Measurements from ENCODE around the gene MYADML2. TPM values are rescaled to one million over a fixed set of nuclear protein-coding genes. Genes with fewer than 3 reads are reported as not detected.

The MYADML2 gene
- total RNA-seq, 1 donor from 2014 or later: 0.11 TPM

DNA sequence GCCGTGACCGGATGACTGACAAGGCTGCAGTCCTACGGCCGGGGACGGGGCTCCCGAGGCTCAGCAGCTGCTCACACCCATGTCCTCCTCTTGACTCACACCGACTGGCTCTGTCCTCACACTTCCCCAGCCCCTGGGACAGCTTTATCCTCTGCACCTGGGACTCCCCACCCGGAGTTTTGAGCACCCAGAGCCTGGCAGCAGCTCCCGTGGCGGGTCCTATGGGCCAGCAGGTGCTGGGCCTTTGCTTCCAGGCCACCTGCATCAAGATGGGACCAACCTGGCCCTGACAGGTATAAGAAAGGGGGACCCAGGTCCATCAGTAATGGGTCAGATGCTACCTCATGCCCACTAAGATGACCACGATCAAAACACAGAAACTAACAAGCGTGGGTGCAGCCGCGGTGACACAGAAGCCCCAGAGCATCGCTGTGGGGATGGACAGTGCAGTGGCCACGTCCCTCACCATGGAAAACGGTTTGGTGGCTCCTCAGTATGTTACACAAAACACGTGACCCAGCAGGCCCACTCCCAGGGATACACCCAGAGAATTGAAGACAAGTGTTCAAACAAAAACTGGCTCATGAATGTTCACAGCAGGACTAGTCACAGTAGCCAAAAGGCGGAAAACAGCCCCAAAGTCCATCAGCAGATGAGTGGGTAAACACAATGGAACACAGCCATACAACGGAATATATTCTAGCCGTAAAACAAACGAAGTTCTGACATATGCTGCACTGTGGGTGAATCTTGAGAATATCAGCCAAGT is 17.2 kb upstream of the MYADML2 start:
- Histone ChIP-seq H3K79me2 (ENCODE audit: low read depth) (no peaks in the 10 kb centered on the region), H3K36me3 (no peaks in the 10 kb centered on the region), H3K4me2 (no peak overlapping the region), H3K9ac (no peak overlapping the region), H4K20me1 (ENCODE audit: low read depth) (peaks cover 11% of the 10 kb centered on the region), H3K27me3 (peaks cover 98% of the 10 kb centered on the region), H3K4me3 (no peak overlapping the region), H3K9me3 (ENCODE audit: low read depth) (no peaks in the 10 kb centered on the region), H3K4me1 (peaks cover 30% of the 10 kb centered on the region), H3K27ac (no peak overlapping the region), H2AFZ (replicated peaks) (no peak overlapping the region), H3F3A (ENCODE audit: low read depth) (peaks cover 35% of the 10 kb centered on the region)
- peaks cover 28% of the 10 kb centered on the region for H3K27me3 Mint-ChIP-seq (ENCODE audit: insufficient read depth, low read depth)
- no peaks in the 10 kb centered on the region for H3K9me3 Mint-ChIP-seq
- no peak for DNase-seq (ENCODE audit: low spot score)
- TF ChIP-seq CTCF (IDR thresholded peaks at IDR 0.05) (no peak), EZH2 (IDR thresholded peaks at IDR 0.05) (no peak), EZH2phosphoT487 (IDR thresholded peaks at IDR 0.05) (no peak)
- peak overlapping the region; percentile 22 for H3K4me3 Mint-ChIP-seq
- no peak overlapping the region for H3K27ac Mint-ChIP-seq
- no peaks in the 10 kb centered on the region for H3K36me3 Mint-ChIP-seq
- H3K4me1 Mint-ChIP-seq: peaks cover 39% of the 10 kb centered on the region

DNA sequence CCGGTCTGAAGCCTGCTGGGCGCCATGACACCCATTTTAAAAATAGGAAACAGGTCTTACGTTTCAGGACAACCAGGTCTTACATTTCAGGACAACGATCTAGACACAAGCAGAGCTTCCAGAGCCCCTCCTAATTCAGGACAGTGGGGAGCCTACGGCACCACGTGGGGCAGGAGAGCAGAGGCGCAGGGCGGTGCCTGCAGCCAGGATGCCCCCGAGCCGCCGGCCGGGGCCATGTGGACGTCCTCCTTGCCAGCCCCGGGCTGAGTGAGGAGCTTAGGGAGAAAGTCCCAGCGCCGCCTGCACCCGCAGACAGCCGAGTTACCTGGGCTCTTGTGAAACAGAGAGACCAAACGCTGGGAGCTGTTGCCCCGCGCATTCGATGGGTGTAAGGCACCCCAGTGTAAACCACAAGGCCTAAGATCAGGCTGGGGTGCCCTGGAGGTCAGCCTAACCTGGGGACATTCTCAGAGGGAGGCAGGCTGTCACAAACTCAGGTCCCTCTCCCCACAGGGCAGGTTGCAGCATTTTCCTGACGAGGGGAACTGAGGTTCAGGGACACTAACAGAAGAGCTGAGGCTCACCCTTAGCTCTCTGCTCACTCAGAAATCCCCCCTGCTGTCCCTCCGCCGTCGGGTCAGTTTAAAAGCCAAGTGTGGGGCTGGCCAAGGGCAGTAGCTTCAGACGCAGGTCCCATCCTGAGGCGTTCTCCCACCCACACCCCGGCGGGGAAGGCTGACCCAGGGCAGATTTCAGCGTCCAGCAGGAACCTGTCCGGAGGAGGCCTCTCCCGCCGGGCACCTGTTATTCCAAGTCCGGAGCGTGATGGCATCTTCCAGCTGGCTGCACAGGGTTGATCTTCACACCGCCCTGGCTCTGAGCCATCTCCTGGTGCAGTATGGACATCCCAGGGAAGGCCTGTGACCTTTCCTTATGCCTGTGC is 15.7 kb upstream of the MYADML2 start:
- no peak for TF ChIP-seq CTCF (IDR thresholded peaks at IDR 0.05)
- no peak for TF ChIP-seq EZH2phosphoT487 (IDR thresholded peaks at IDR 0.05)
- TF ChIP-seq EZH2 (IDR thresholded peaks at IDR 0.05): no peak
- Histone ChIP-seq H3K4me1 (peaks cover 23% of the 10 kb centered on the region), H4K20me1 (ENCODE audit: low read depth) (peaks cover 11% of the 10 kb centered on the region), H3K27ac (no peak overlapping the region), H3K4me3 (no peak overlapping the region), H3K79me2 (ENCODE audit: low read depth) (no peaks in the 10 kb centered on the region), H3K36me3 (no peaks in the 10 kb centered on the region), H3K9ac (no peak overlapping the region), H3F3A (ENCODE audit: low read depth) (peaks cover 27% of the 10 kb centered on the region), H3K4me2 (peak overlapping the region; percentile 73), H3K27me3 (peaks cover 100% of the 10 kb centered on the region), H2AFZ (replicated peaks) (no peak overlapping the region), H3K9me3 (ENCODE audit: low read depth) (no peaks in the 10 kb centered on the region)
- DNase-seq (ENCODE audit: low spot score): peak; percentile 47
- Mint-ChIP-seq H3K9me3 (no peaks in the 10 kb centered on the region), H3K4me1 (peaks cover 36% of the 10 kb centered on the region), H3K36me3 (peaks cover 3% of the 10 kb centered on the region), H3K4me3 (peak overlapping the region; percentile 75), H3K27me3 (ENCODE audit: insufficient read depth, low read depth) (peaks cover 36% of the 10 kb centered on the region), H3K27ac (no peak overlapping the region)

- peak overlapping the region; percentile 73 for H3K4me2 ChIP-seq
- H2AFZ ChIP-seq (replicated peaks): no peak overlapping the region
- peaks cover 37% of the 10 kb centered on the region for H3K27me3 Mint-ChIP-seq (ENCODE audit: insufficient read depth, low read depth)
- H4K20me1 ChIP-seq (ENCODE audit: low read depth): peaks cover 11% of the 10 kb centered on the region
- H3K4me3 Mint-ChIP-seq: peak overlapping the region; percentile 75
- H3F3A ChIP-seq (ENCODE audit: low read depth): peaks cover 27% of the 10 kb centered on the region
- peaks cover 3% of the 10 kb centered on the region for H3K36me3 Mint-ChIP-seq
- H3K9me3 Mint-ChIP-seq: no peaks in the 10 kb centered on the region
- peaks cover 100% of the 10 kb centered on the region for H3K27me3 ChIP-seq
- H3K27ac Mint-ChIP-seq: no peak overlapping the region
- no peaks in the 10 kb centered on the region for H3K9me3 ChIP-seq (ENCODE audit: low read depth)
- H3K79me2 ChIP-seq (ENCODE audit: low read depth): no peaks in the 10 kb centered on the region
- H3K4me1 Mint-ChIP-seq: peaks cover 40% of the 10 kb centered on the region
- H3K9ac ChIP-seq: no peak overlapping the region
- TF ChIP-seq EZH2phosphoT487 (IDR thresholded peaks at IDR 0.05) (peak; percentile 83), CTCF (IDR thresholded peaks at IDR 0.05) (no peak), EZH2 (IDR thresholded peaks at IDR 0.05) (peak; percentile 93)
- no peak overlapping the region for H3K27ac ChIP-seq
- no peaks in the 10 kb centered on the region for H3K36me3 ChIP-seq
- DNase-seq (ENCODE audit: low spot score): peak; percentile 53
- H3K4me1 ChIP-seq: peaks cover 13% of the 10 kb centered on the region
- H3K4me3 ChIP-seq: peak overlapping the region; percentile 39
These were observed 14.8 kb upstream of the MYADML2 start for GRCh38 chr17:81961521-81962498.

Data from neural progenitor cell (in vitro differentiated cells).